HG02798 (cell line): Measurements from ENCODE around the gene CUEDC1.
"Not testable (repeated sequence)": the region's sequence is repeated elsewhere in the genome, so short reads cannot be mapped to it uniquely, and the experiment has no call there.

ENCODE experiments used
- ATAC-seq: cut with Tn5 transposase; IDR thresholded peaks from one replicate; pipeline ENCODE4 v1.9.1; 2021; ENCODE audit warnings: mild to moderate bottlenecking; ENCODE audit not compliant: unreplicated experiment, poor library complexity

The CUEDC1 gene

GRCh38 chr17:57941384-57942370, 13.5 kb downstream of the CUEDC1 start:
- ATAC-seq = no peak

- peak; percentile 32 for ATAC-seq
These were observed 14.4 kb downstream of the CUEDC1 start for GRCh38 chr17:57940653-57941329.

GRCh38 chr17:57940231-57940630, 15.0 kb downstream of the CUEDC1 start:
- no peak for ATAC-seq

- ATAC-seq = peak; percentile 76
These were observed 15.4 kb downstream of the CUEDC1 start for GRCh38 chr17:57939797-57940196.

GRCh38 chr17:57938061-57938502, 17.1 kb downstream of the CUEDC1 start:
- ATAC-seq = no peak

GRCh38 chr17:57937492-57937891, 17.7 kb downstream of the CUEDC1 start:
- ATAC-seq = no peak

- no peak for ATAC-seq
These were observed 19.1 kb downstream of the CUEDC1 start for GRCh38 chr17:57935833-57936807.

- ATAC-seq = no peak
These were observed 23.6 kb downstream of the CUEDC1 start for GRCh38 chr17:57931488-57932137.

GRCh38 chr17:57930239-57930638, 25.0 kb downstream of the CUEDC1 start:
- no peak for ATAC-seq

GRCh38 chr17:57929386-57929785, 25.8 kb downstream of the CUEDC1 start:
- no peak for ATAC-seq

- ATAC-seq = no peak
These were observed 26.3 kb downstream of the CUEDC1 start for GRCh38 chr17:57928928-57929327.

- no peak for ATAC-seq
These were observed 28.0 kb downstream of the CUEDC1 start for GRCh38 chr17:57927048-57927723.

GRCh38 chr17:57926723-57927047, 28.5 kb downstream of the CUEDC1 start:
- no peak for ATAC-seq

GRCh38 chr17:57925361-57925990, 29.7 kb downstream of the CUEDC1 start:
- no peak for ATAC-seq

- no peak for ATAC-seq
These were observed 30.5 kb downstream of the CUEDC1 start for GRCh38 chr17:57924677-57925076.

GRCh38 chr17:57923182-57923872, 31.9 kb downstream of the CUEDC1 start:
- no peak for ATAC-seq

- ATAC-seq = not testable (repeated sequence)
These were observed 32.5 kb downstream of the CUEDC1 start for GRCh38 chr17:57922745-57923144.
